ENCODE data around the gene UNC119. TPM values are rescaled to one million over a fixed set of nuclear protein-coding genes. Genes with fewer than 3 reads are reported as not detected.

UNC119 gene
- total RNA-seq, 2 donors from 2014 or later, result 87.2 to 91.9 TPM

DNA sequence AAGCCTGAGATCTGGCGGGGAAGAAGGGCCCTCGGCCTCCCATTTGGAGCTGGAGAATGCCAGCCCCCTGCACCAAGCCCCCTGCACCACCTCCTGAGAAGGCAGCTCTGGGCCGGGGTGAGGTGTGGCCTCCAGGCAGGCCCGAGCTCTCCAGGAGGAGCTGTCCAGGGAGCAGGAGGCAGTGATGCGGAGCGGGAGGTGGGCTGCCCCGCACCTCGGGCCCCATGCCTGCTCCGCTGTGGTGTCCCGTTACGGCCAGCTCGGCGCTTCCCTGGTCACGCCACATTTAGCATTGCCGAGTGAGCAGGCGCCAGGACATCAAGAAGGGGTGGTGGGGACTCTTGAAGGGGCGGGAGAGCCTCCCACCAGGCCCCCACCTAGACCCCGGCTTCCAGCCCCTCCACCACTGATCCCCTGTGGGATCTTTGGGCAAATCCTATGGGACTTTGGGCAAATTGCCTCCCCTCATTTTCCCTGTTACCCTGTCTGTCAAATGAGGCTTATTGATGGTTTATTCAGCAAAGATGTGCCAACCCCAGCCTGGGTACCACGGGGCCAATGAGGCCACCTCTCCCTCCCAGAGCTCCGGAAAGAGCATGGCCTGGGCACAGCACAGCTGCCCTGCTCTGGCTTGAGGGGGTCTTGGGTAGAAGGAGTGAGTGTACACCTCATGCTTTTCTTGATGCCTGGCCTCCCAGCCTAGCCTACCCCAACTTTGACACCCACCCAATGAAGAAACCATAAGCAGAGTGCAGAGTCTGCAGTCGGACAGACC is 30.9 kb downstream of the UNC119 start:
- H3K27ac Mint-ChIP-seq, result no peak overlapping the region
- H3K4me3 Mint-ChIP-seq, result no peak overlapping the region
- H3K27me3 Mint-ChIP-seq, result peaks cover 6% of the 10 kb centered on the region
- DNase-seq (no peak), ATAC-seq (no peak)
- H3K4me1 Mint-ChIP-seq, result no peaks in the 10 kb centered on the region
- H3K36me3 Mint-ChIP-seq (ENCODE audit: low read depth), result no peaks in the 10 kb centered on the region
- no peaks in the 10 kb centered on the region for H3K9me3 ChIP-seq (ENCODE audit: control insufficient read depth, low read length, poor library complexity, severe bottlenecking)

DNA sequence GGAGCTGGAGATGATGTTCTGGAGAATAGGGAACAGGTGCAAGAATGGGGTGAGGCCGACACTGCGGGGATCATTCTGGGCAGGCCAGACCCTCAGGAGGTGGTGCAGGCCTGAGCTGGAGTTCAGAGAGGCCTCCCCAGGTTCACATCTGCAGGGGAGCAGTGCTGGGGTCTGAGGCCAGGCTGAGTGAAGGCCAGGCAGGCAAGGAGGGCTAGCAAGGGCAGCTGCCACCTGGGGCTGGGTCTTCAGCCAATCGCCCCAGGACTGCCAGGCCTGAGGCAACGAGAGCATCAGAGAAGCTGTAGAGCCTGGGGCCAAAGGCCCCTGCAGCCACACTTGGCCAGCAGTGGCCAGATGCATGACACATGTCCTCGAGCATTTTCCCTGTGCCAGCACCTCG is 31.7 kb downstream of the UNC119 start:
- Mint-ChIP-seq H3K27ac (no peak overlapping the region), H3K4me1 (no peaks in the 10 kb centered on the region), H3K27me3 (peaks cover 6% of the 10 kb centered on the region), H3K4me3 (no peak overlapping the region), H3K36me3 (ENCODE audit: low read depth) (no peaks in the 10 kb centered on the region)
- DNase-seq (no peak), ATAC-seq (no peak)
- no peaks in the 10 kb centered on the region for H3K9me3 ChIP-seq (ENCODE audit: control insufficient read depth, low read length, poor library complexity, severe bottlenecking)

DNA sequence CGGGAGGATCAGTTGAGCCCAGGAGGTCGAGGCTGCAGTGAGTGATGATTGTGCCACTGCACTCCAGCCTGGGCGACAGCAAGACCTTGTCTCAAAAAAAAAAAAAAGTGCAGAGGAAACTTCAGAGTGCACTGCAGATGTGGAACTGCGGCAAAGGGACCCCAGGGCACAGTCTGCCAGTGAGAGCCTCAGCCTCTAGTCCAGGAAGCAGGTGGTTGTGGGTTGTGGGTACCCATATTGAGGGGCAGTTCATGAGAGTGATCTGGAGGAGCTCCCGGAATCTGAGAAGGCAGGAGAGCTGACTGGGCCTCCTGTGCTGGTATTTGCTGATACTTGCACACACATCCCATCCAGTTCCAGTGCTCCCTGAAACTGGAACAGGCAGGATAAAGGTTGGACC is 33.2 kb downstream of the UNC119 start:
- no peaks in the 10 kb centered on the region for H3K9me3 ChIP-seq (ENCODE audit: control insufficient read depth, low read length, poor library complexity, severe bottlenecking)
- Mint-ChIP-seq H3K4me1 (no peaks in the 10 kb centered on the region), H3K36me3 (ENCODE audit: low read depth) (no peaks in the 10 kb centered on the region), H3K27me3 (peaks cover 6% of the 10 kb centered on the region), H3K27ac (no peak overlapping the region), H3K4me3 (no peak overlapping the region)
- no peak for DNase-seq
- ATAC-seq, result no peak

DNA sequence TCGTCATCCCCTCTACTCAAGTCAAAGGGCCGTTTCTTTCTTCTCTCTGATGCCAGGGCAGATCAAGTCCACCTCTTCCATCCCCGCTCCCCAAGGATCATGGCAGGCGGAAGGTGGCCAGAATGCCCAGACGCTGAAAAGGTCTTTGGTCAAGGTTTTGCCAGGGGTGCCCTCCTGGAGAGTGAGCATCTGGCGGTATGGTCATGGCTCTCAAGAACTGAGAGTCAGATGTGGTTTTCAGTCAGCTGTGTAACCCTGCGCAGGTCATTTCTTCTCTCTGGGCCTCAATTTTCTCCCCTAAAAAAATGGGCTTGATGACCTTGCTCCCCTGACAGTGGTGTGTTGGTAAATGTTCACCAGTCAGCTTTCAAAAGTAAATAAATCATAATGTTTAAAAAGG is 33.8 kb downstream of the UNC119 start:
- Mint-ChIP-seq H3K36me3 (ENCODE audit: low read depth) (no peaks in the 10 kb centered on the region), H3K27me3 (peaks cover 10% of the 10 kb centered on the region), H3K27ac (no peak overlapping the region), H3K4me3 (no peak overlapping the region), H3K4me1 (no peaks in the 10 kb centered on the region)
- no peaks in the 10 kb centered on the region for H3K9me3 ChIP-seq (ENCODE audit: control insufficient read depth, low read length, poor library complexity, severe bottlenecking)
- DNase-seq (no peak), ATAC-seq (no peak)

DNA sequence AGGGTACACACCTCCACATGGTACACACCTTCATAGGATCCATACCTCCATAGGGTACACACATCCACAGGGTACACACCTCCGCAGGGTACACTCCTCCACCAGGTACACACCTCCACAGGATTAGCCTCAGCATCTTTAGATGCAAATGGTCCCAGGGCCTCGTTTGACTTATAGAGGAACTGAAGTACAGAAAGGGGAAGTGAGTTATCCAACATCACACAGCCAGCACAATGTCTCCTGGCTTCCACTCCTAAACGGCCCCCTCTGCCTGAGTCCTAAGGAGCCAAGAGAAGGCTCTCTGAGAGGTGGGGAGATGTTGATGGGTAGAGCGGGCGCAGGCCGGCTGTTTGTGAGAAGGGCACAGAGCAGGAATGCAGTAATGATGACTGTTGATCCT is 34.3 kb downstream of the UNC119 start:
- Mint-ChIP-seq H3K27ac (no peak overlapping the region), H3K27me3 (peaks cover 14% of the 10 kb centered on the region), H3K36me3 (ENCODE audit: low read depth) (no peaks in the 10 kb centered on the region), H3K4me3 (no peak overlapping the region), H3K4me1 (no peaks in the 10 kb centered on the region)
- no peak for ATAC-seq
- H3K9me3 ChIP-seq (ENCODE audit: control insufficient read depth, low read length, poor library complexity, severe bottlenecking), result no peaks in the 10 kb centered on the region
- DNase-seq, result no peak

DNA sequence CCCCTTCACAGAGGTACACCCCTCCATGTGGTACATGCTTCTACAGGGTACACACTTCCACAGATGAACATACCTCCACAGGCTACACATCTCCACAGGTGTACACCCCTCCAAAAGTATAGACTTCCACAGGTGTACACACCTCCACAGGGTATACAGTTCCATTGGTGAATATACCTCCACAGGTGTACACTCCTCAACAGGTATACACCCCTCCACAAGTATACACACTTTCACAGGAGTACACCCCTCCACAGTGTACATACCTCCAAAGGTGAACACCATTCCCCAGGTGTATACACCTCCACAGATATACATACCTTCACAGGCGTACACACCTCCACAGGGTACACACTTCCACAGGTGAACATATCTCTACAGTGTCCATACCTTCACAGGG is 36.9 kb downstream of the UNC119 start:
- Mint-ChIP-seq H3K27me3 (peaks cover 30% of the 10 kb centered on the region), H3K4me3 (no peak overlapping the region), H3K27ac (no peak overlapping the region), H3K36me3 (ENCODE audit: low read depth) (no peaks in the 10 kb centered on the region), H3K4me1 (no peaks in the 10 kb centered on the region)
- H3K9me3 ChIP-seq (ENCODE audit: control insufficient read depth, low read length, poor library complexity, severe bottlenecking), result no peaks in the 10 kb centered on the region
- ATAC-seq (no peak), DNase-seq (no peak)

DNA sequence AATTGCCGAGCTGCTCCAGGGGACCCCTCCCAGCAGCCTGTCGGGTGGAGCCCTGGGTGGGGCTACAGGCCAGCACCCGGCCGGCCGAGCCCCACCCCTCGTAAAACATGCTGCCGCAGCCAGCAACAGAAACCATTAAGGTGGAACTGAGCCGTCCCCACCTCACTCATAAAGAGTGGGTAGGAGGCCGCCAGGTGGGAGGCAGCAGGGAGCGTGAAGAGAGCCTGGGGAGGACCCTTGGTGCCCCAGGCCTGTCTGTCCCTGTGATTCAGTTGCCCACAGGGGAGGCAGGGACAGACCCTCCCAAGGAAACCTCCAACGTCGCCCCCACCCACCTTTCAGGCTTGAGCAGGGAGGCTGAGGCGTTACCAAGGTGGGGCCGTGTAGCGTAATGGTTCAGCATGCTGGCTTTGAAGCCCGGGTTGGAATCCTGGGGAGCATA is 37.8 kb downstream of the UNC119 start:
- DNase-seq (no peak), ATAC-seq (no peak)

DNA sequence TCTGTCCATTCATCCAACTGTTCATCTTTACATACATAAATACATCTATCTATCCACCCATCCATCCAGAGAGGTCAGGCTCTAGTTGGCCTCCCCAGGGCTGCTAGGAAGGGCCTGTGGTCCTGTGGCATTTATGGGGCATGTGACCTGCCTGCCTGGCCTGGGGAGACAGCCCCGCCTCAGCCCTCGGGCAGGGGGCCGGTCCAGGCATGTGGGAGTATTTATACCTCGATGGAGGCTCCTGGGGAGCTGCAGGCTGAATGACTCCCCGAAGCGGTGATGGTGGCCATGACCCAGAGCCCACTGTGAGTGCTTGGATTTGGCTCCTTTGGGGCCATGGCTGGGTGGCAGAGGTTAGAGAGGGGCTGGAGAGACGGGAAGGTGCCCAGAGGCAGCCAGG is 38.9 kb downstream of the UNC119 start:
- peaks cover 41% of the 10 kb centered on the region for H3K27me3 Mint-ChIP-seq
- H3K36me3 Mint-ChIP-seq (ENCODE audit: low read depth), result peaks cover 3% of the 10 kb centered on the region
- ATAC-seq (no peak), DNase-seq (no peak)
- H3K4me3 Mint-ChIP-seq, result no peak overlapping the region
- no peaks in the 10 kb centered on the region for H3K4me1 Mint-ChIP-seq
- H3K9me3 ChIP-seq (ENCODE audit: control insufficient read depth, low read length, poor library complexity, severe bottlenecking), result no peaks in the 10 kb centered on the region
- no peak overlapping the region for H3K27ac Mint-ChIP-seq

More for the DNA sequence above, 37.8 kb downstream of the UNC119 start:
- peaks cover 40% of the 10 kb centered on the region for H3K27me3 Mint-ChIP-seq
- H3K4me1 Mint-ChIP-seq, result no peaks in the 10 kb centered on the region
- H3K27ac Mint-ChIP-seq, result no peak overlapping the region
- H3K9me3 ChIP-seq (ENCODE audit: control insufficient read depth, low read length, poor library complexity, severe bottlenecking), result no peaks in the 10 kb centered on the region
- no peak overlapping the region for H3K4me3 Mint-ChIP-seq
- H3K36me3 Mint-ChIP-seq (ENCODE audit: low read depth), result peaks cover 3% of the 10 kb centered on the region

DNA sequence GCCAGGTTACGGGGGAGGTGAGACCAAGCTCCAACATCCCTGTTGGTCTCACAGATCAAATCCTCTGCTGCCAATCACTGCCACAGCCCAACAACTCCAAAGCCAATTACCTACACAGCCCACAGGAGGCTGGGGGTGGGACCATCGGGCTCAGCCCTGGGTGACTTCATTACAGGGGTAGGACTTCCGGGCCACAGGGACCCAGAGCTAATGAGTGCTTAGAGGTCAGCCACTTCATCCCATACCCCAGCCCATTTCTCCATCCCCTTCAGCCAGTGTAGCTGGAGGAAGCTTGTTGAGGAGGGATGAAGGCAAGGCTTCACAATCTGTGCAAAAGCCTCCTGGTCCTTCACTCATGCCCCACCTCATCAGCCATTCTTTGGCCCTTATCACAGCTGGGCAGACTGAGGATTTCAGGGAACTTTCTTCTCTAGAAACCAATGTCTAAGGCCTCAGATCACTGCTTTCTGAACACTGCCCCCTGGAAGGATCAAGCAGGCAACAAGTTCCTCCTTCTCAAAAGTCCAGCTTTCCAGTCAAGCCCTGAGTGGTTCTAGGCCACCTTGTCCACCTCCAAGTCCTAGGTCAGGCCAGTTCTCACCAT is 40.5 kb downstream of the UNC119 start:
- peaks cover 3% of the 10 kb centered on the region for H3K36me3 Mint-ChIP-seq (ENCODE audit: low read depth)
- H3K4me1 Mint-ChIP-seq, result no peaks in the 10 kb centered on the region
- H3K27ac Mint-ChIP-seq, result no peak overlapping the region
- ATAC-seq (no peak), DNase-seq (no peak)
- H3K4me3 Mint-ChIP-seq, result no peak overlapping the region
- H3K27me3 Mint-ChIP-seq, result peaks cover 46% of the 10 kb centered on the region
- no peaks in the 10 kb centered on the region for H3K9me3 ChIP-seq (ENCODE audit: control insufficient read depth, low read length, poor library complexity, severe bottlenecking)

DNA sequence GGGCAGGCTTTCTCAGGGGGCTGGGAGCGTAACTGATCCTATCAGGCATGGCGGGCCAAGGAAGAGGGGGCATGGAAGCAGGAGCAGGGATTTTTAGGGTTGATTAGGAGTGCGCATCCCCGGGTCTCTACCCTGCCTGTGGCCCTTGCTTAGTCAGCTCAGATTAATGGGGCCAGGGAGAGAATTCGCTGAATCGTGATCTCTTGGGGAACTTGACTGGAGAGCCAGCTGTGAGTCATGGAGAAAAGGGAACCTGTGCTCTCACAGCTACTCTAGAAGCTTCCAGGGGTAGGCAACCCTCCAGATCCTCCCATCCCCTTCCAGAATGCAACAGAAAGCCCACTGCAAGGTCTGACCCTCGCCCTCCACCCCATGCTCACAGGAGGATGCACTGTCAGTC is 42.6 kb downstream of the UNC119 start:
- Mint-ChIP-seq H3K4me3 (no peak overlapping the region), H3K36me3 (ENCODE audit: low read depth) (peaks cover 8% of the 10 kb centered on the region), H3K4me1 (no peaks in the 10 kb centered on the region), H3K27me3 (peaks cover 61% of the 10 kb centered on the region), H3K27ac (no peak overlapping the region)
- DNase-seq (no peak), ATAC-seq (no peak)
- no peaks in the 10 kb centered on the region for H3K9me3 ChIP-seq (ENCODE audit: control insufficient read depth, low read length, poor library complexity, severe bottlenecking)

DNA sequence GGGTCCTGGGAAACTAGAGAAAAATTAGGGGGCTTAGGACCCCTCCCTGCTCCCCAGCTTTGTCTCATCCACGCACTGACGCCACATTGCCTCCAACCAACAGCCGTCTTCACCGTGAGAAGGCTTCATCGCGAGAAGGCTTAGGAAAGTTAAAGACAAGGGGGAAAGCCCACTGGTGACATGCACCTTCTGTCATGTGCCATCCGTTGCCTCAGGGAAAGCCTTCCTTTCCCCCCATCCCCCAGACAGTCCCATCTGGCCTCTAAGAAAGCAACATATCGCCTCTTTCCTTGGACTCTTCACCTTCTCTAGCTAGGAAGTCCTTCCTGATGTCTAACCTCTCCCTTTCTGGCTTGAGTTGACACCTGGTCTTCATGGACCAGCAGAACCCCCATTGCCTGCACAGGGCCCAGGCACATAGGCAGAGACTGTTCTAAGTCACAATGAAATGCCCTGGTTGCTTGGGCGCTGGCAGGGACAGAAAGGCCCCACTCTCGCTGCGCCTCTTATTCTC is 44.2 kb downstream of the UNC119 start:
- Mint-ChIP-seq H3K36me3 (ENCODE audit: low read depth) (peaks cover 8% of the 10 kb centered on the region), H3K27me3 (peaks cover 62% of the 10 kb centered on the region), H3K4me3 (no peak overlapping the region), H3K4me1 (no peaks in the 10 kb centered on the region), H3K27ac (no peak overlapping the region)
- DNase-seq, result no peak
- ATAC-seq, result no peak
- no peaks in the 10 kb centered on the region for H3K9me3 ChIP-seq (ENCODE audit: control insufficient read depth, low read length, poor library complexity, severe bottlenecking)

DNA sequence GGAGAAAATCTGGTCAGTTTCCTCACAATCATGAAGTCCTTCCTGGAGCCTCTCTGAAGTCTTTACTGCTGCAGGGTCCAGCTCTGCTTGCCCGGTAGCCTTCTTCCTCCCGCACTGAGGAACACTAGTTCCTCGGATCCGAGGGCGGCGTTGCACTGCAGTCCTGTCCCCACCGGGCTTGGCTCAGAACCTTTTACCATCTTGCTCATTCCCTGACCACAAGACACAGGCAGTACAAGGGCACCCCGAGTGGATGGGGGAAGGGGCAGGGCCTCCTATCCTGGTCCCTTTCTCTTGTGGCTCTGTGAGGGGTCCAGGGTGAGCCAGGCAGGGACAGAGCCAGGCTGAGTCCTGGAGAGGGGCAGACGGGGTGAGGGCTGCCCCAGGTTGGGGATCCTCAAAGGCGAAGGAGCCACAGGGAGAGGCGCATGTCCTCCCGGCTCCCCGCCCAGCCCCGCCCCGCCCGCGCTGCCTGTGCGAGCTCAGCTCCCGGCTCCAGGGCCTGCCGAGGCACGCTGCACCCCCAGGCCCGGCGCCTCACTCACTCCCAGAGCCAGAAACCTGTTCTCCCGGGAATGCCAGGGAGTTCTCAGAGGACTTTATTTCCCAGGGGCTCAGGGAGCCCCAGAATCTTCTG is 44.7 kb downstream of the UNC119 start:
- H3K36me3 Mint-ChIP-seq (ENCODE audit: low read depth), result peaks cover 8% of the 10 kb centered on the region
- no peaks in the 10 kb centered on the region for H3K4me1 Mint-ChIP-seq
- ATAC-seq, result no peak
- no peak for DNase-seq
- no peak overlapping the region for H3K4me3 Mint-ChIP-seq
- no peaks in the 10 kb centered on the region for H3K9me3 ChIP-seq (ENCODE audit: control insufficient read depth, low read length, poor library complexity, severe bottlenecking)
- H3K27me3 Mint-ChIP-seq, result peaks cover 62% of the 10 kb centered on the region
- no peak overlapping the region for H3K27ac Mint-ChIP-seq

DNA sequence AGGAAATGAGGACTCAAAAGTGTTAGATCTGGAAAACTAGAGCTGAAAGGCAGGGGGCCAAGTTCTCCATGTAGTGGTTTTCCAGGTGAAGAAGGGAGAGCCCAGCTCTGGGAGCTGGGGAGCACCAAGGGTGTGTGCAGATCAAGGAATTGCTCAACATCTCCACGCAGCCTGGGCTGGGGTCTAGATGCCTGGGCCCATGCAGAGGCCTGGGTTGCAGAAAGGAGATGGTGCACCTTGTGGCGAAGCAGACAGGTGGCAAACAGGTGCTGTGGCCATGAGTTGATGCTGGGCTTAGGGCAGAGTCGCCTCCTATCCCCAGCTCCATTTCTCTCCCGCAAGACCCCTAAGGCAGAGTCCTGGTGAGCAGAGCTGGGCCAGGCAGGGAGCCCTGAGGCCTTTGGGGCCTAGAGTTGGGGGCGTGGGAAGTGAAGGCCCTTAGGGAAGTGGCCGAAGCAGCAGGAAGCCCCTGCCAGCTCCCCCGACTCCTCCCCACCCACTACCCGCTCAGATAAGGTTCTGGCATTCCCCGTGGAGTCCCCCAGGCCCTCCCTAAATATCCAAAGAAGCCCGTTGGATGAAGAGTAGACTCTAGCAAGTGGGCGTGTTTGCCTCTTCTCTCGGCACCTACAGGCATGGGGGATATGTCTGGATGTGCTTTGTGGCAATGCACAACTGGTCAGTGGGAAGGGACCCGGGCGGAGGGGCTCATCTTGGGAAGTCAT is 45.5 kb downstream of the UNC119 start:
- Mint-ChIP-seq H3K27ac (no peak overlapping the region), H3K36me3 (ENCODE audit: low read depth) (peaks cover 8% of the 10 kb centered on the region), H3K27me3 (peaks cover 56% of the 10 kb centered on the region), H3K4me3 (no peak overlapping the region), H3K4me1 (no peaks in the 10 kb centered on the region)
- no peaks in the 10 kb centered on the region for H3K9me3 ChIP-seq (ENCODE audit: control insufficient read depth, low read length, poor library complexity, severe bottlenecking)
- DNase-seq (no peak), ATAC-seq (no peak)

All from T-helper 17 cell (primary cell).